Ishikawa (cell line): ENCODE measurements around the gene STAT4.

ENCODE experiments used
- CEBPB ChIP-seq: IDR thresholded peaks from 2 replicates; pipeline ENCODE4 v1.6.1; 2012
- CREB1 ChIP-seq: IDR thresholded peaks from 2 replicates; pipeline ENCODE4 v1.6.1; 2012; ENCODE audit warnings: low read depth
- EGR1 ChIP-seq: IDR thresholded peaks from 2 replicates; pipeline ENCODE4 v1.6.1; 2012
- EP300 ChIP-seq: IDR thresholded peaks from 2 replicates; pipeline ENCODE4 v1.6.1; 2012; ENCODE audit warnings: borderline replicate concordance
- FOXM1 ChIP-seq: IDR thresholded peaks from 2 replicates; pipeline ENCODE4 v1.6.1; 2012; ENCODE audit warnings: low read depth, borderline replicate concordance
- MAX ChIP-seq: IDR thresholded peaks from 2 replicates; pipeline ENCODE4 v1.6.1; 2012
- NFIC ChIP-seq: IDR thresholded peaks from 2 replicates; pipeline ENCODE4 v1.6.1; 2012
- RAD21 ChIP-seq: IDR thresholded peaks from 2 replicates; pipeline ENCODE4 v1.6.1; 2012; ENCODE audit warnings: low read depth
- REST ChIP-seq: IDR thresholded peaks from 2 replicates; pipeline ENCODE4 v1.6.1; 2012; ENCODE audit warnings: low read depth, mild to moderate bottlenecking
- TAF1 ChIP-seq: IDR thresholded peaks from 2 replicates; pipeline ENCODE4 v1.6.1; 2012; ENCODE audit warnings: low read depth, mild to moderate bottlenecking
- TCF12 ChIP-seq: IDR thresholded peaks from 2 replicates; pipeline ENCODE4 v1.6.1; 2012; ENCODE audit warnings: low read depth
- TEAD4 ChIP-seq: IDR thresholded peaks from 2 replicates; pipeline ENCODE4 v1.6.1; 2012
- USF1 ChIP-seq: IDR thresholded peaks from 2 replicates; pipeline ENCODE4 v1.6.1; 2012
- YY1 ChIP-seq: IDR thresholded peaks from 2 replicates; pipeline ENCODE4 v1.6.1; 2012; ENCODE audit warnings: low read depth
- ZBTB7A ChIP-seq: IDR thresholded peaks from 2 replicates; pipeline ENCODE4 v1.6.1; 2012; ENCODE audit warnings: low read depth

STAT4 gene

GRCh38 chr2:191171708-191172355, 21.0 kb upstream of the STAT4 start:
- TF ChIP-seq USF1 (peak; percentile 48; the same call in 1 of the 2 replicates), YY1 (no peak), TEAD4 (peak; percentile 48; the same call in 1 of the 2 replicates), EGR1 (no peak), TCF12 (no peak), NFIC (peak; percentile 46; the same call in 1 of the 2 replicates), EP300 (no peak; the same call in 1 of the 2 replicates)

- no peak for TF ChIP-seq RAD21
- no peak for TF ChIP-seq YY1
- TF ChIP-seq NFIC, result no peak
- TF ChIP-seq FOXM1, result no peak
- no peak for TF ChIP-seq TAF1
- no peak for TF ChIP-seq EP300
- TF ChIP-seq MAX, result no peak
Measured at GRCh38 chr2:191171286-191171685, 20.5 kb upstream of the STAT4 start.

- TF ChIP-seq CEBPB (no peak), EGR1 (no peak), EP300 (no peak), REST (no peak), CREB1 (no peak)
Measured at GRCh38 chr2:191170773-191171172, 20.0 kb upstream of the STAT4 start.

- TF ChIP-seq TEAD4 (no peak), FOXM1 (no peak), CREB1 (no peak), USF1 (no peak), RAD21 (no peak), ZBTB7A (no peak), NFIC (no peak), REST (no peak), TCF12 (no peak), EGR1 (no peak), MAX (no peak), YY1 (no peak)
Measured at GRCh38 chr2:191170301-191170636, 19.5 kb upstream of the STAT4 start.

- TF ChIP-seq USF1 (no peak), CREB1 (no peak), RAD21 (no peak), CEBPB (no peak), FOXM1 (no peak), ZBTB7A (no peak), MAX (no peak), REST (no peak), TAF1 (no peak), TEAD4 (no peak)
Measured at GRCh38 chr2:191169456-191170300, 18.9 kb upstream of the STAT4 start.
